Caco-2 (cell line): ENCODE data around the gene DRC7. TPM values are rescaled to one million over a fixed set of nuclear protein-coding genes. Genes with fewer than 3 reads are reported as not detected.

Experiments used
- BruUV-seq: library from RNA; stranded (reverse); fragments of 400-500 nt; replicated peaks from 2 replicates; lab custom pipeline; 2021; lab: Mats Ljungman, UMichigan
- CTCF ChIA-PET: fragments of 300-600 bp; sonication (Branson Sonifier 250); formaldehyde crosslinking; loops from one replicate; lab custom pipeline; 2022; ENCODE audit warnings: antibody characterized with exemption; lab: Charles Lee
- POLR2A ChIA-PET: fragments of 300-600 bp; sonication (Branson Sonifier 250); formaldehyde crosslinking; loops from one replicate; lab custom pipeline; 2022; ENCODE audit warnings: antibody characterized with exemption; lab: Charles Lee
- DNase-seq, 2 experiments: peaks; one replicate each; pipeline versions ENCODE4 v3.0.0 to v3.0.0-alpha.2; 2020 to 2022
- H3K27me3 ChIP-seq: replicated peaks from 2 replicates; pipeline ENCODE4 v1.6.0; 2011; ENCODE audit warnings: low read length; ENCODE audit not compliant: control insufficient read depth, insufficient read depth
- H3K36me3 ChIP-seq: 2 replicates; pipeline ENCODE4 v1.5.1; 2011; ENCODE audit warnings: low read length; ENCODE audit not compliant: control insufficient read depth, insufficient read depth
- H3K4me1 ChIP-seq: fragments of 250-450 bp; sonication (Bioruptor Pico); 2 replicates; pipeline ENCODE4 v1.5.1; 2020; ENCODE audit warnings: mild to moderate bottlenecking
- H3K4me3 ChIP-seq: 2 replicates; pipeline ENCODE4 v1.5.1; 2011; ENCODE audit warnings: low read depth, mild to moderate bottlenecking, control low read depth, low read length
- H3K9me3 ChIP-seq: fragments of 250-450 bp; sonication (Bioruptor Pico); 2 replicates; pipeline ENCODE4 v1.5.1; 2020; ENCODE audit warnings: mild to moderate bottlenecking, moderate library complexity
- H3K27ac Mint-ChIP-seq: one replicate; pipeline ENCODE4 v1.8.0; 2022; ENCODE audit warnings: mixed read lengths; ENCODE audit not compliant: unreplicated experiment
- H3K27me3 Mint-ChIP-seq: one replicate; pipeline ENCODE4 v1.8.0; 2022; ENCODE audit warnings: mixed read lengths; ENCODE audit not compliant: insufficient read depth, unreplicated experiment
- H3K36me3 Mint-ChIP-seq: one replicate; pipeline ENCODE4 v1.8.0; 2022; ENCODE audit warnings: mild to moderate bottlenecking, mixed read lengths; ENCODE audit not compliant: insufficient read depth, unreplicated experiment
- H3K4me1 Mint-ChIP-seq: one replicate; pipeline ENCODE4 v1.8.0; 2022; ENCODE audit warnings: low read depth, mixed read lengths; ENCODE audit not compliant: unreplicated experiment
- H3K4me3 Mint-ChIP-seq: one replicate; pipeline ENCODE4 v1.8.0; 2022; ENCODE audit warnings: mild to moderate bottlenecking, moderate library complexity, mixed read lengths; ENCODE audit not compliant: unreplicated experiment
- H3K9me3 Mint-ChIP-seq: one replicate; pipeline ENCODE4 v1.8.0; 2022; ENCODE audit warnings: mixed read lengths; ENCODE audit not compliant: unreplicated experiment
- CTCF ChIP-seq, 2 experiments: fragments of 200-600 bp in 1 of 2; IDR thresholded peaks; 1 replicate in 1 of 2; 2 replicates in 1 of 2; pipeline versions ENCODE4 v1.5.1 to v1.8.0; 2011 to 2022; ENCODE audit warnings: antibody characterized with exemption in 1 of 2, control low read depth in 1 of 2, inconsistent platforms in 1 of 2, low read depth in 1 of 2, low read length in 1 of 2, mild to moderate bottlenecking in 1 of 2, moderate library complexity in 1 of 2; ENCODE audit not compliant: insufficient read depth in 1 of 2, severe bottlenecking in 1 of 2, unreplicated experiment in 1 of 2
- intact Hi-C: fragments of 100-400 bp; cut with micrococcal nuclease; formaldehyde crosslinking; loops from one replicate; pipeline ENCODE4 v1.10.0; 2022; ENCODE audit not compliant: unreplicated experiment
- total RNA-seq: library from RNA; stranded (reverse); gene quantifications from 2 replicates; pipeline ENCODE4 v1.2.3, GENCODE V29; 2022

DRC7 gene
- total RNA-seq, 1 experiment from 2014 or later: 1.1 TPM

- Mint-ChIP-seq H3K4me1 (peaks cover 20% of the 10 kb centered on the region), H3K9me3 (no peaks in the 10 kb centered on the region), H3K27ac (no peak overlapping the region), H3K36me3 (peaks cover 79% of the 10 kb centered on the region), H3K4me3 (no peak overlapping the region), H3K27me3 (no peaks in the 10 kb centered on the region)
- TSS peak; percentile 90 for BruUV-seq
- H3K27me3 ChIP-seq: no peaks in the 10 kb centered on the region
- ChIA-PET POLR2A (no interaction called here), CTCF (interaction anchor here (0.6 to 2.9 kb wide), 2 partner anchors 105 to 283 kb away, joined by 6 to 13 read pairs; no protein-coding TSS in a partner anchor)
- H3K36me3 ChIP-seq: peaks cover 3% of the 10 kb centered on the region
- no peak for DNase-seq
- H3K4me3 ChIP-seq: no peak overlapping the region
- peaks cover 17% of the 10 kb centered on the region for H3K4me1 ChIP-seq
- no peak for TF ChIP-seq CTCF (IDR thresholded peaks at IDR 0.05; ENCODE audit: insufficient read depth in 1 of 2, low read depth in 1 of 2, low read length in 1 of 2, severe bottlenecking in 1 of 2, unreplicated experiment in 1 of 2)
- intact Hi-C loops: loop anchor here (5.0 kb wide), 1 partner anchor 134 kb away; no protein-coding TSS in a partner anchor
- no peaks in the 10 kb centered on the region for H3K9me3 ChIP-seq
Observed at GRCh38 chr16:57758331-57759117, 63.9 kb downstream of the DRC7 start.

- ChIA-PET POLR2A (no interaction called here), CTCF (interaction anchor here (0.6 kb wide), 1 partner anchor 283 kb away, joined by 6 read pairs; no protein-coding TSS in a partner anchor)
- H3K27me3 ChIP-seq: no peaks in the 10 kb centered on the region
- no peak overlapping the region for H3K4me3 ChIP-seq
- no peak for DNase-seq
- intact Hi-C loops: loop anchor here (5.0 kb wide), 1 partner anchor 133 kb away; no protein-coding TSS in a partner anchor
- peaks cover 17% of the 10 kb centered on the region for H3K4me1 Mint-ChIP-seq
- H3K36me3 ChIP-seq: peaks cover 3% of the 10 kb centered on the region
- H3K9me3 Mint-ChIP-seq: no peaks in the 10 kb centered on the region
- H3K9me3 ChIP-seq: no peaks in the 10 kb centered on the region
- H3K4me3 Mint-ChIP-seq: peak overlapping the region; percentile 44
- no peak for TF ChIP-seq CTCF (IDR thresholded peaks at IDR 0.05; ENCODE audit: insufficient read depth in 1 of 2, low read depth in 1 of 2, low read length in 1 of 2, severe bottlenecking in 1 of 2, unreplicated experiment in 1 of 2)
- no peaks in the 10 kb centered on the region for H3K27me3 Mint-ChIP-seq
- peak overlapping the region; percentile 79 for H3K27ac Mint-ChIP-seq
- peaks cover 77% of the 10 kb centered on the region for H3K36me3 Mint-ChIP-seq
- peaks cover 17% of the 10 kb centered on the region for H3K4me1 ChIP-seq
- no TSS peak for BruUV-seq
Observed at GRCh38 chr16:57759131-57759530, 64.5 kb downstream of the DRC7 start.

GRCh38 chr16:57759541-57760356 is 65.1 kb downstream of the DRC7 start:
- no peaks in the 10 kb centered on the region for H3K27me3 ChIP-seq
- peaks cover 77% of the 10 kb centered on the region for H3K36me3 Mint-ChIP-seq
- no peak overlapping the region for H3K4me3 ChIP-seq
- H3K27ac Mint-ChIP-seq: peak overlapping the region; percentile 79
- H3K27me3 Mint-ChIP-seq: no peaks in the 10 kb centered on the region
- intact Hi-C loops: loop anchor here (5.0 kb wide), 1 partner anchor 133 kb away; no protein-coding TSS in a partner anchor
- CTCF ChIA-PET: interaction anchor here (0.6 to 1.2 kb wide), 3 partner anchors 33 to 448 kb away, joined by 3 to 4 read pairs (median 4); no protein-coding TSS in a partner anchor
- H3K4me1 ChIP-seq: peaks cover 17% of the 10 kb centered on the region
- H3K4me1 Mint-ChIP-seq: peaks cover 14% of the 10 kb centered on the region
- H3K36me3 ChIP-seq: peaks cover 3% of the 10 kb centered on the region
- BruUV-seq: no TSS peak
- DNase-seq: peak; percentile 75 to 76
- TF ChIP-seq CTCF (IDR thresholded peaks at IDR 0.05; ENCODE audit: insufficient read depth in 1 of 2, low read depth in 1 of 2, low read length in 1 of 2, severe bottlenecking in 1 of 2, unreplicated experiment in 1 of 2): no peak
- H3K9me3 Mint-ChIP-seq: no peaks in the 10 kb centered on the region
- no peaks in the 10 kb centered on the region for H3K9me3 ChIP-seq
- POLR2A ChIA-PET: interaction anchor here (0.7 kb wide), 1 partner anchor 59 kb away, joined by 3 read pairs; no protein-coding TSS in a partner anchor
- peak overlapping the region; percentile 44 for H3K4me3 Mint-ChIP-seq
